Astrocyte of the spinal cord (primary cell): ENCODE measurements around the gene TAS1R2.

Experiments
- DNase-seq: peaks from one replicate; pipeline ENCODE4 v3.0.0; 2011; ENCODE audit warnings: low read depth, low spot score
- H3K4me3 ChIP-seq: 2 replicates; pipeline ENCODE4 v1.5.1; 2011; ENCODE audit warnings: low read depth, mild to moderate bottlenecking, low read length, moderate library complexity
- CTCF ChIP-seq: IDR thresholded peaks from 2 replicates; pipeline ENCODE4 v1.5.1; 2012; ENCODE audit warnings: low read depth, mild to moderate bottlenecking, low read length, inconsistent platforms
- in situ Hi-C: cut with HindIII; loops from 2 replicates; pipeline ENCODE4 v1.10.0; 2017; ENCODE audit warnings: low sequenced_read_pairs

Gene TAS1R2

GRCh38 chr1:18869847-18870594 lies 10.6 kb upstream of the TAS1R2 start:
- no peak for TF ChIP-seq CTCF
- no peak for DNase-seq
- in situ Hi-C loops = no loop called here
- no peak overlapping the region for H3K4me3 ChIP-seq

- in situ Hi-C loops = no loop called here
- DNase-seq = no peak
- H3K4me3 ChIP-seq = no peak overlapping the region
- no peak for TF ChIP-seq CTCF
Observed at GRCh38 chr1:18868801-18869424, 9.5 kb upstream of the TAS1R2 start.

- TF ChIP-seq CTCF = no peak
- no peak overlapping the region for H3K4me3 ChIP-seq
- in situ Hi-C loops = no loop called here
- no peak for DNase-seq
Observed at GRCh38 chr1:18868354-18868753, 8.9 kb upstream of the TAS1R2 start.

- no peak for DNase-seq
- in situ Hi-C loops = no loop called here
- TF ChIP-seq CTCF = no peak
- no peak overlapping the region for H3K4me3 ChIP-seq
Observed at GRCh38 chr1:18866846-18867245, 7.4 kb upstream of the TAS1R2 start.

- H3K4me3 ChIP-seq = no peak overlapping the region
- DNase-seq = no peak
- TF ChIP-seq CTCF = no peak
- in situ Hi-C loops = no loop called here
Observed at GRCh38 chr1:18866314-18866713, 6.9 kb upstream of the TAS1R2 start.

GRCh38 chr1:18865176-18865575 lies 5.7 kb upstream of the TAS1R2 start:
- no peak for TF ChIP-seq CTCF
- in situ Hi-C loops = no loop called here
- no peak for DNase-seq
- H3K4me3 ChIP-seq = no peak overlapping the region
